Stimulated activated CD8-positive, alpha-beta memory T cell treated with anti-CD3 and anti-CD28 coated beads, Interleukin-7, amount 100 ng/mL, for 1 hour (primary cell): ENCODE results near the gene BCR.

ENCODE experiments used
- DNase-seq, 2 donors: peaks; one replicate each; pipeline ENCODE4 v3.0.0-alpha.2; 2020; ENCODE audit warnings: low read depth in 2 of 2

BCR gene

DNA sequence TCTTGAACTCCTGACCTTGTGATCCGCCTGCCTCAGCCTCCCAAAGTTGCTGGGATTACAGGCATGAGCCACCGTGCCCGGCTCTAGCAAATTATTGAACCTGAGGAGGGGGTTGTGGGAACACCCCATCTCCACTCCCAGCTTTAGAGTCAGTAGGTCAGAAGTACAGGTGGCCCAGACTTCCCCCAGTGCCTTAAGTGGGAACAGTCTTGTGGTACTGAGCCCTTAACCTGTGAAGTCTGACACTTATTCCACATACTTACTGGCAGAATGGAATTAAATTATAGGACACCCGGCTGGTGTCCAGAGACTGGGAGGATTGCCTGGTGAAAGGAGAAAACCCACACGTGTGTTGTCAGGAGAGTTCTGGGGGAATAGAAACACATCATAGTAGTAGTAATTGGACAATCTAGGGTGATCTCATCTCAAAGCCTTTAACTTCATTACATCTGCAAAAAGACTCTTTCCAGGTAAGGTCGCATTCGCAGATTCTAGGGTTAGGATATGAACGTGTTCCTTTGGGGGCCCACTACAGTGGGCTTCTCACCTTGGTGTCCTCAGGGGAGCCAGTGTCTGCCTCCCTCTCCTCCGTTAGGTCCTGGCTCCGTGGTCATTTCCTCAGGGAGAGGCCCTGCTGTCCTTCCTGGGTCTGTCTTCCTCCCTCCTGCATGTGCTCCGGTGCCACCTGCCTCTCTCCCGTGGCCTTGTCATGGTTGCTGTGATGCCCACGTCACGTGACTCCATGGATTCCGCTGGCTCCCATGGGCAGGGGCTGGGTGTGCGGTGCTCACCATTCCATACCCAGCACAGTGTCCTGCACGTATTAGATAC is 63.8 kb downstream of the BCR start:
- no peak for DNase-seq

DNA sequence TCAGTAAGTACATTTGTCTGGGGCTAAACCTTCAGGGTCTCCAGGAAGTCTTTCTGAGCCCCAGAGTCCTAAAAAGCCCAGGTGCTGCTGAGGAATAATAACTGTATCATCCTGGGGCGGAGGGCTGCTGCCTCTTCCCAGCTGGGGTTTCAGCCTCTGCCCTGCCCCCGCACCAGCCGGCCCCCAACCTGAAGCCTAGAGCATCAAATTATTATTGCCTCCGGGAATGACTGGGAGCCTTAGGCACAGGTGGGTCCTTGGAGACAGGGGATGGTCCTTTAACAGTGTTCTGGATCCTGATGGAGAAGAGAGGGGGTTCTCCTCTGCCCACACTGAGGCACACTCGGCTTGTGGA is 64.4 kb downstream of the BCR start:
- DNase-seq: no peak

DNA sequence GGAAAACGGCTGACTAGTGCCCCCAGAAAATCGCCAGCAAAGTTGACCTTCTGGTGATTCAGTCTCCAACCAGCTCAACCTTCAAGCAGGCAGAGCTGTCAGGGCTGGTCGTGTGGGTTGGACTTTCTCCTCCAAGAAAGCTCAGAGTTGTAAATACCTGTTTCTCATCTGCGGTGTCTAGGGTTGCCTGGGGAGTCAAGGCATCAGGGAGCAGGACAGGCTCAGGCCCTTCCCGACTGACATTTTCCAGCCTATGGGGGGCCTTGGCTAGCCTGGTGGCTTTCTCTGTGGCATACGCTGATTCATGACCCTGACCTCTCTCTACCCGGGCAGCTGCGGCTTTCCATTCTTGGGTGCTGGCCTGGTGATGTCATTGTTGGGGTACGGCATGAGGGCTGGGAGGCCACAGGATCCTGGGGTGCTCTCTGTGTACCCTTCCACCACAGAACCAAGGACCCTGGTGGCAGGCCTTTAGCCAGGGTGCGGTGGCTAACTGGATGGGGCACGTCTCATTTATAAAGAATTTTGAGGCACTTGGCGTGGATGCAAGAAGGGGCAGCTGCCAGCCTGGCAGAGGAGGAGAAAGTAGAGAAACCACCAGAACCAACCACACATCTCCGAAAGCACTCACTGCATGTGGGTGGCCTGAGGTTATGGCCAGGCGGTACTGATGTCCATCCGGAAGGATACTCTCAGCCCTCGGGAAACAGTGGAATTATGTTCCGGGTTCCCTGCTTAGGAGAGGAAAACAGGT is 64.9 kb downstream of the BCR start:
- DNase-seq: no peak

DNA sequence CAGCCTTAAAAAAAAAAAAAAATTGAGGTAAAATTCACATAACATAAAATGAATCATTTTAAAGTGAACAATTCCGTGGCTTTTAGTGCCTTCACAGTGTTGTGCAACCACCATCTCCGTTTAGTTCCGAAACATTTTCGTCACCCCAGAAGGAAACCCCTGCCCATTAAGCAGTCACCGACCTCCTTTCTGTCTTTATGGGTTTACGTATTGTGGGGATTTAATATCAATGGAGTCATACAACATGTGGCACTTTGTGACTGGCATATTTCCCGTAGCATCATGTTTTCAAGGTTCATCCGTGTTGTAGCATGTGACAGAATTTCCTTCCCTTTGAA is 65.5 kb downstream of the BCR start:
- DNase-seq: no peak

DNA sequence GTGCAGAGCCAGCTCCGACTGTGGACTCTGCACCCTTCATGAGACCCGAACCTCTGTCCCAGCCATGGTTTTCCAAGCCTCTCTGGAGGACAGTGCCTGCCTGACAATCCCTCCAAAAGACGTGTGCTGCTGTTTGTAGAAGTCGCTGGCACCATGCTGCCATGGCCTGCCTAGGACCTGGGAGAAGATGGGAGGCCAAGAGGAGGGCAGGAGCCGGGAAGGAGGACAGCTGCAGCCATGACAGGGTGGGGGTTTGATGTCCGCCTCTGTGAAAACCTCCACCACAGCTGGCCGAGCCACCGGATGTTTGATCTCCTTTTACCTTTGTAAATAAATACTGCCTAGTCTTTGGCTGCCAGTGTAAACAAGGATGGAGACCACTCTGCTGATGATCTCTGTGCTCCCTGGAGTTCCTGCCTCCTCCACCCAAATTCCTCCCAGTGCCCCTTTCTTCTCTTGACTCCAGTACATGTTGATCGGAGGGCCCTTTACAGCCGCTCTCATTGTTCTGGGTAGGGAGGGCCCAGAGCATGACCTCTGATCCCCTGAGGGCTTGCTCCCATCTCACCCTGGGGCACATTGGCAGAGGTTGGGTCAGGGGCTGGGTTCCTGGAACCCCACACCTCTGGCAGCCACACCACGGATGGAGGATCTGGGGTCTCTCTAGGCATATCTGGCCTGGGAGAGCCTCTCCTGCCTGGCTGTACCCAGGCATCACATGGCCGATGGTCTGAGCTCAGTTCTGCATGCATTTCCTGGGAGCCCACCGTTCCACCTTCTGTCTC is 66.9 kb downstream of the BCR start:
- DNase-seq: no peak

DNA sequence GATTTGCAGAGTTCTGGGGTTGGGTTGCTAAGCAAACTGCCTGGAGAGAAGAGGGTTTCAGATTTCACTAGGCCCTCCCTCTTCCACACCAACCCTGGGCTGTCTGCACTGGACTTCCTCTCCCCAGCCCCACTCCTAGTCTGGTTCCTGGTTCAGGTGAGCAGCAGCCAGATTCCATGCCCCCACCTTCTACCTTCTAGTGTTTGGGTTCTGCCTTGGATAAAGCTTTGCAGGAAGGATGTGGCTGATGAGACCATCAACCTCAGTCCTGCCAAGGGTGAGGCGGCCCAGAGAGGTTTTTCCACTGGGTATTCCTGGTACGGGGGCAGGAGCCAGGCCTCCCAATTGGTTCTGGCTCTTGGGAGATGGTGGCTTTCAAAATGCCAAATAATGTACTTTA is 68.3 kb downstream of the BCR start:
- DNase-seq: no peak

DNA sequence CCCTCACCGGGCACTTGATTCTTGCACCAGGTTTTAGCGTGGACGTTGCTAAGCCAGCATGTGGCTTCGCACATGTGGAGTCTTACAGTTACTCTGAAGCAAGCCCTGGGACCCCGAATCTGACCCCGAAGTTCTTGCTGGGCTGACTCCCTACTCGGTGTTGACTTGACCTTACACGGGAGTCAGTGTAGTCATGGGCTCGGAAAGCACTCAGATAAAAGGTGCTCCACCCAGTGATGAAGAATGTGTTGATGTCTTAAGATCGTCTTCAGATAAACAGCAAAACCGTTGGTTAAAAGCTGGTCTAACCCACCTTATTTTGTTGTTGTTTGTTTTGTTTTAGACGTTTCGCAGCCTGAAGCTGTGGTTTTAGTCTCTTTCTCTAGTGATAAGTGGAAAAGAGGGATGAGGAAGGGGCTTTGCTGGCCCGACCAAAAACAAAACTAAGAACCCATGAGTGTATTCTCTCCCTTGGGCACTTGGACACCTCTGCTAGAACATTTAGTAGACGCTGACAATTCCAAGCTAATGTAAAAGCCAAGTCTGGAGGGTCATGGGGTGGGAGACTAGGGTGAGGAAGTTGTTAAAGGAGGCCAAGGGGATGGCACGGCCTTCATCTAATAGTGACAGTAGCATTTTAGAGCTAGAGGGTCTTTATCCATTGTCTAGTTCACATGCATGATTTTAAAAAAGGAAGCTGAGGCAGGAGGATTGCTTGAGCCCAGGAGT is 69.9 kb downstream of the BCR start:
- DNase-seq: no peak

DNA sequence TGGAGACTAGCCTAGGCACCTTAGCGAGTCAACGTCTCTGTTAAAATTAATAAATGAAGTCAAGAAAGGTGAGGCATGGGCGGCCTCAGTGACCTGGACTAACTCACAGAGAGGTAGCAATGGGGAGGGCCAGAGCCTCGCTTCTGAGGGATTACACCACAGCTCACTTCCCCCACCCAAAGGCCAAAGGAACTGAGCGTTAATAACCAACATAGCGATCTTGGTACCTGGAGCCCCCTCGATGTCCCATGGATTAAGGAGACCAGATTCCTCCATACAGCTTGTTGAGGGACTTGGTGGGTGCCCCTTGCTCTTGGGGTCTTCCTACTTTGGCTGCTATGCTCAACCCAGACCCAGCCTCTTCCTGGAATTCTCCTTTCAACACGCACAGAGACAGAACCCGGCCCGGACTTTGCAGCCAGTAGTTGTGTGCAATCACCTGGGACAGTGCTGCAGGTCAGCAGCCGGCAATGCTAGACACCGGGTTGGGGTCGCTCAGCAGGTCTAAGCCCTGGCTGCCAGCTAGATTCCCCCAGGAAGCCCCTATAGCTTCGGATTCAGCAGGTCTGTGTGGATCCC is 70.6 kb downstream of the BCR start:
- no peak for DNase-seq

DNA sequence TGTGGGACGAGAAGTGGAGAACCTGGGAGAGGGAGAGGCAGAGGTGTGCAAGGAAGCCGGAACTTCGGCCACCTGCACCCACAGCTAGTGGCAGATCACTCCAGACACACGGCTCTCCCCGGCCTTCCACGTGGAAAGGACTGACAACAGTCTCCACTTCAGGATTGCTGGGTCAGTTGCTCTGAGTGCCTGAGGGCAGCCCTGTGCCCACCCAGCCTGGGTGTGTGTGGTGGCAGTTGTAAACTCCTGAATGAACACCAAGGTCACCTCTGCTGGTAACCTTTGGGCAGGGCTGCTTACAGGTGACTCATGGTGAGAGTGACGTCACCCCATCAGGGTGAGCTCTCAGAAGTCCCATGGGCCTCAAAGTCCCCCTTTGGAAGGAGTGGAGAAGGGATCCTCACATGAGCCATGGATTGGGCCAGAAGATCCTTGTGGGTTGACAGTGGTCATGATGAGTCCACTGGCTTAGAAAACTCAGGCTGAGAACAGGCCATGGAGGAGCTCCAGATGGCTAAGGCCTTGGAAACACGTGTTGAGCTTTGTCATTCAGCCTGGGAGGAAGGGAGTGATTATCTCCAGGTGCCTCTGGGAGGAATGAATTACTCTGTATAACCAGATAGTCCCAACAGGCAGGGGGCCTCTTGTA is 71.3 kb downstream of the BCR start:
- DNase-seq: no peak

DNA sequence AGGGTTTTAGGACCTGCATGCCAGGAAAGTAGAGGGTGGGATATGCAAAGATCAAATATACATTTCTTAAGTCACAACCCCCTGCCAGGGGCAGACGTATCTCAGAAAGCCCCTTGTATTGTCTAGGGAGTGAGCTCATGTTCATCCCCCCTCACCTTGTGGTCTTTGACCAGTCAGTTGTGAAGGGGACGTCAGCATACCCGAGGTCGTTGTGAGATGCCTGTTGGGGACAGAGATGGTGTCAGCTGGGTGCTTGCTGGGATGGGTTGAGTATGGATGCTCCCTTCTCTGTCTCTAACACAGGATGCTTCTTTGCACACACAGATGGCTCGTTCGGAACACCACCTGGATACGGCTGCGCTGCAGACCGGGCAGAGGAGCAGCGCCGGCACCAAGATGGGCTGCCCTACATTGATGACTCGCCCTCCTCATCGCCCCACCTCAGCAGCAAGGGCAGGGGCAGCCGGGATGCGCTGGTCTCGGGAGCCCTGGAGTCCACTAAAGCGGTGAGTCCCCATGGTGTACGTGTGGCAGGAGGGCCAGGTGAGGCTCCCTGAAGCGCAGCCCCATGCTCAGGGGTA is 73.3 kb downstream of the BCR start:
- no peak for DNase-seq

DNA sequence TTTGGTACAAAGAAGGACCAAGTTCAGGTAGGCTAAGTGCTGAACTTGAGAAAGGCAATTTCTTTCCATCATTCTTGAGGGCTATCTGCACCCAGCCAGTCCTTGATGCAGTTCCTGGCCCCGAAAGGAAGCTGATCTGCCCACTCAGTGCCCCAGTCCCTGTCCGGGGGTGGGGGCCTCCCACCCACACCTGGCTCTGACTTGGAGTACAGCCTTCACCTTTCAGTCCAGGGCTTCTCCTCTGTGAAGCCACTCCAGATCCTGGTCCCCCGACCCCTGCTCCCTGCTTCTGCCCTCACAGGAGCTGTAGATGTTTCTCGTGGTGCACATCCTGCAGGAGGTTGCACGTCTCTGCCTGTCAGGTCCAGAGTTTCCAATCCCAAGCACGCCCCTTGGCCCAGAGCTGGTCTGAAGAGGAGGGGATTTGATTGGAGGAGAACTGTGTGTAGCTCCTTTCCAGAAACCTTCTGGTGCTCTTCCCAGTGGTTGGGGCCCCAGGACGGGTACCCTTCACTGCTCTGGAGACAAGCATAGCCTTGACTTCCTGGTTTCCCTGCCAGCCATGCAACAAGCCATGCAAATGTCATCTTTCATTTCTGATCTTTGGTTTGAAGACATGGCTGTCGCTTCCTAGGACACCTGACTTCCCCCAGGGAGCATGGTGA is 75.3 kb downstream of the BCR start:
- DNase-seq: no peak

DNA sequence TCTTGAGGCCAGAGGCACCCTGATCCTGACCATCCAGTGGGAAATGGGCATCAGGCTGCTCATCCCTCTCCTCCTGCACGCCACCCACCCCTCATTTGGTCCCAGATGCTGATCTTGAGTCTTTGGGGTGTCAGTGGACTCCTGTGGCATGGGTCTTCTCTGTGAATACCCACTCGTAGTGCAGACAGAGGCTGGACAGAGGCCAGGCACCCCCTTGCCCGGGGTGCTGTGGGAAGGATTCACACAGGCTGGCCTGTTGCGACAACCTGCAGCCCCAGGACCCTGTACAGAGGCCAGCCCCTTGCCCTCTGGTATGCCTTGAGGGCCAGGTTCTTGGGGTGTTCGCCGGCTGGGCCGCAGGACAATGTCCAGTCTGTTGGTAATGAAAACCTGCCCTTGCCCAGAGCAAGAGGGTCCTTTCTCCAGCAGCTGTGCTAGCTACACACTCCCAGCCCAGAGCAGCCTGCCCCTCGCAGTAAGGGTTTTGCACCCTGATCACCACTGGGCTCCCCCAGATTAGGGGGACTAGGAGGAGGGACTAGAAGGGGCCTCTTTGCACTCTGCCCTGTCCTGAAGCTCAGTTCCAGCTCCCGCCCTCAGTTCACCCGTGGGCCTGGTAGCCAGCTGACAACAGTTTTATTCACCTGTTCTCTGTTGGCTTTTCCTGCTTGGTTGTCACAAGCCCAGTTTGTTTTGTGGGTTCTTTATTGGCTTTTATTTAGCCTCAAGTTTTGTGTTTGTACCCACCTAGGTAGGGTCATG is 76.0 kb downstream of the BCR start:
- no peak for DNase-seq

DNA sequence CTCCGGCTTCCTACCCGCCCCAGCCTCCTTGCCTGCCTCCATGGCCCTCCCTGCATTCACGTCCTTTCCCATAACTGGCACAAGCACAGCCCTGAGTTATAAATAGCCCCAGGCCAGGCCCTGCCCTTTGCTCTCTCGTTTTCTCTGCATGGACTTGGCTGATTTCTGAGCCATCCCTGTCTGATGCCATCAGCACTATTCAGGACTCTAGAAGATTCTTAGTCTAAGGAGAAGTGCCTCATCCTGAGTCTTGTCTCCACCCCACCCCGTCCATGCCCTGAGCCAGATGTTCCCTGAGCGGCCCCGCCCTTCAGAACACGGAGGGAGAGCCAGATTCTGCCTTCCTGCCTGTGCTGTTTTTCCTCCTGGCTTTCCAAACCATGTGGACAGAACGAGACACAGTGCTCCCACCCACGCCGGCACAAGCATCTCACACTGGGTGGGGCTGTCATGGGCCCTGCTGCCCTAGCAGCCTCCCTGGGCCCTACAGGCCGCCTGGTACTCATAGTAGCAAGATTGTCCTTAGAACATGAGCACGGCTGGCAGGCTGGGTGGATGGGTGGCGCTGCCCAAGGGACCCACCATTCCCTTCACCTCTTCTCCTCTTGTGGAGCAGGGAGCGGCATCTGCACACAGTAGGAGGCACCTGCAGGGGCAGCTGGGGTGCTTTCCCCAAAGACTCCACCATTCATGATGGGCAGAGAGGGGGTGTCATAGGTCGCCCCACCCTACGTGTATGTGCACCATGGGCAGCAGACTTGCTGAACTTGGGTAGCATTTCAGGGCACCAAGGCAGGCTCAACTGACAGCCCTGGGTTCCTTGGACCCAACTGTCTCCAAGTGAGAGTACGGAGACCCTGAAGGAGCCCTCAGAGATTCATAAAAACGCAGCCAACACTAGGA is 76.9 kb downstream of the BCR start:
- no peak for DNase-seq

DNA sequence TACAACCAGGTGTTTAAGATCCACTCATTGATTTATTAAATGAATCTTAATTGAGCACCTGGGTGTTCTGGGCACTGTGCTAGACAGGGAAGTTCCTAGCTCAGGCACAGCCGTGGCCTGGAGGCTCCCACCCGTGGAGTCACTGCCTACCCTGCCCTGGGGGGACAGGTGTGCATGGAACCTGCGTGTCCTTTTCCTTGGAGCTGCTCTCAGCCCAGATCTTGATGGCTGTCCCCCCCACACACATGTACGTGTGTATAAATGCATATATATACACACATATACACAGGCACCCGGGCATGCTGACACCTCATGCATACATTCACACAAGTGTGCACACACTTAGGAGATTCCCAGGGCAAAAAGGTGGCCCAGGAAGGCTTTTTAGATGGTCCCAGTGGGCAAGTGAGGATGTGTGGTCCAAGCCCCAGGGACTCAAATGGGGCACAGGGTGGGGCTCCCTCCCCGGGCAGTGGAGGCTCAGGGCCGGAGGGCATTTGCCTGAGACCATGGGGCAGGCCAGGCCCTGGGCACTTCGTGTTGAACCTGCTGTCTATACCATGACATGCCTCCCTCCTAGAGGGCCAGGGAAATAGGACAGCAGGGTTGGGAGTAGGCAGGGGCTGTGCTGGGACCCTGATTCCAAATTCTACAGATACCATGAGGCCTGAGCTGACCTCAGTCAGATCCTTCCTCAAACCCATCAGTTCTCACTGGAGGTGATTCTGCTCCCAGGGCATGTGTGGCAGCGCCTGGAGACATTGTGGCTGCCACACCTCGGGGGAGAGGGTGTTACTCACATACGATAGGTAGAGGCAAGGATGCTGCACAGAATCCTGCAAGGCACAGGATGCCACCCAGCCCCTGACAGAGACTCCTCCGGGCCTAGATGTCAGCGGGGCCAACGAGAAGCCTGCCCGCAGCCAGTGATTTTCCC is 77.8 kb downstream of the BCR start:
- DNase-seq: no peak

DNA sequence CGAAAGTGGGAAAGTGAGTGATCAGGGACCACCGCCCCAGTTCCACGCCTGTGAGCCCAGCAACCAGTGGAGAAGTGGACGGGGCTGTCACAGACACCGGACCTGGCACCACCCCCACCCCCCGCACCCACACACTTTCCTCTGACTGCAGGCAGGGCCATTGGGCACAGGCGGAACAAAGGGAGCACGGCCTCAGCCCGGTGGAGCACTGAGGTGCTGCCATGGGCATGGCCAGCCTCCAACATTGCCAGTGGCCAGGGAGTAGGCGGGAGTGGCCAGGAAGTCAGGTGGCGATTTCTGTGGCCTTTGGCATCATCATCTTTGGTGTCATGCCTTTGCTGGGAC is 78.5 kb downstream of the BCR start:
- DNase-seq: no peak

DNA sequence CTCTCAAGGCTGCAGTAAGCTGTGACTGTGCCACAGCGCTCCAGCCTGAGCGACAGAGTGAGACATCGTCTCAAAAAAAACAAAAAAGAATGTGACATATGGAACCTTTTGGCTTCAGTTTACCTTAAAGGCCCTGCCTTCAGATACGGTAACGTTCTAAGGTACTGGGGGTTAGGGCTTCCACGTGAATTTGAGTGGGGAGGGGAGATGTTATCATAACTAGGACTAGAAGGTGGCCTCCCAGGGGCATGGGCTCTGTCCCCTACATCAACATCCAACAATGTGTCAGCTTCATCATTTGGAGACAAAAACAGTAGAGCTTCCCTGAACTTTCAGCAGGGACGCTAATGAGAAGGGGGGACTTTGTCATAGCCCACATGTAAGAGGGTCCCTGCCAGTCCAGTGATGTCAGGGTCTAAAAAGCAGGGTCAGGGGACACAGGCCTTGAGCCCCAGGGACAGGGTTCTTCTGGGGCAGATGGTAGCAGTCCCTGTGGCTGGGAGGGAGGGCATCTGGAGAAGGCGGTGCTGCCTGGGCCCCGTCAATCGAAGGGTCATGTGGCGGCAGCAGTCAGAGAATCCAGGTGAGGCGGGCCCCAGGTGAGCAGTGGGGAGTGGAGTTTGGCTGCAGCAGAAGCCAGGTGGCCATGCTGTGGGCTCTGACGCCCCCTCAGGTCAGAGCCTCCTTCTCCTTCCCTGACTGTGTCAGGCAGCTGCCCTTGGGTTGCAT is 79.8 kb downstream of the BCR start:
- no peak for DNase-seq
